Activated CD4-positive, alpha-beta T cell treated with anti-CD3 and anti-CD28 coated beads, Interleukin-10, Interleukin-2, amounts not matched to agents 100 ng/mL and 50 ng/mL, durations not matched to agents 16 hours and 8 hours (primary cell): ENCODE measurements around the gene NECAB3.
A peak's percentile ranks its signal among the peaks of the same experiment; 100 is the strongest.

Experiments used
- DNase-seq: peaks from one replicate; pipeline ENCODE4 v3.0.0-alpha.2; 2020

NECAB3 gene

DNA sequence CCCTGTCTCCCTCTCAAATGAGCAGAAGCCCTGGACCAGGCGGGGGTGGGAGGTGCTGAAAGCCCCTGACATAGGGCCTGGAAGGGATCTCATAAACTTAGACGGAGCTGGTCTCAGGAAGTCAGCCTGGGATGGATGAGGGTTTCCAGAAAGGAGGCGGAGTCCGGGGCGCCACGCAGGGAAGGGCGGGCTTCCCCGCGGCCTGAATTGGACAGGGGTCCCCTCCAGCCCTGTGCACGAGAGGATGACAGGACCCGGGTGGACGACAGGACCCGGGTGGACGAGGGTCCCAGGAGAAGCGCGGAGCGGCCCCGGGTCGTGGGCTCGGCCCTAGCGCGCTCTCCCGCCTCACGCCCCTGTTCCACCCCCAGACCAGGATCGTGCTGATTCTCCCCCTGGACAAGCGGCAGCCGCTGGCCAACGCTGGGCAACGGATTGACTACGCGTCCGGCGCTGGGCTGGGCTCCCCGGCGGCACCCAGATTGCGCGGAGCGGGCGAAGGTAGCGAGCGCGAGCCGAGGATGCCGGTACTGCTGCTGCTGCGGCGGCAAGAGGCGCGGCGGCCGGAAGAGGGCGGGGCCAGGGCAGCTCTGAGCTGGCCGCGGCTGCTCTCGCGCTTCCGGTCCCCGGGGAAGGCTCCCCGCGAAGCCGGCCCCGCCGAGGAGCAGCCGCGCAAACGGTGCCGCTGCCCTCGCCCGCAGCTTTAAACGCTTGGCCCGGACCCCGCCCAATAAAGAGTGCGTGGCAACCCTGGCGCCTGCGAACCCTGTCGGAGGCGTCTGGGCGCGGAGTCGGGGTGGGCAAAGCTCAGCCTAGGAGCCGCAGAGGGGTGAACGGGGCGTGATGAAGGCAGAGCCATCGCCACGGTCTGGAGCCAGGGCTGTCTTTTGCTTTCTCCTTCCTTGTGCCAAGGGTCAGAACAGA is 10.8 kb downstream of the NECAB3 start:
- peak; percentile 91 for DNase-seq

DNA sequence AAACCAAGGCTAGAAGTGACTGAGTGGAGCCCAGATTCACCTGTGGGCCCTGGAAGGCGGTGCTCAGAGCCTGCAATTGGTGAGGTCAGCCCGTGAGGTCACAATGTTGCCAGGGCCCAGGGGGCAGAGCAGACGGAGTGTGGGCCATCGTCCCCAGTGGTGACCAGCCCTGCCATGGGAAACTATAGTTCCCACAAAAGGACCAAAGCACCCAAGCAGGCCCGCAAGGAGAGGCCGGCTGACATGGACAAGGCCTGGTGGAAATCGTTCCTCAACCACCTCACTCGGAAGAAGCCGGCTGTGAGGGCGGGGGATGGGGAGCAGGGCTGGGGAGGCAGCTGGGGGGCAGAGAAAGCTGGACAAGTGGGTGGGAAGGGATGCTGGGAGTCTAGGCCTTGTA is 12.1 kb downstream of the NECAB3 start, which contains the start of gene C20orf144:
Gene C20orf144, plus strand, starts transcription at position 156 of the 400 bp plus-strand sequence. Its CDS starts 19 bp downstream, at position 175.
- no peak for DNase-seq

DNA sequence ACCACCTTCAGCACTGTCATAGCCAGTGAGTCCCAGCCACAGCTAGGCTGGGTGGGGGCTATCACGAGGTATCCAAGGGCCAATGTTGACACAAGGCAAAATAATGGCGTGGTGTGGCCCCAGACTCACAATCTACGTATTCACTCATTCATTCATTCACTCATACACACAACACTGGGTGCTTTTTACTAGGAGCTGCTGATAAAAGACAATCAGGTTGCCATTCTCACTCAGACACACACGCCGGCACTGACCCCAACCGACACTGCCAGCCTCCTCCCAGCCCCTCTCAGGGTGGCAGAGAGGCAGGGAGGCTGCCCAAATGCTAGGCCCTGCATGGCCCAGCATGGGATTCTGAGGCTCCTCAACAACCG is 13.6 kb downstream of the NECAB3 start:
- no peak for DNase-seq

GRCh38 chr20:33660035-33660684 is 14.1 kb downstream of the NECAB3 start:
- no peak for DNase-seq

- no peak for DNase-seq
Observed at GRCh38 chr20:33659341-33660034, 14.7 kb downstream of the NECAB3 start.

DNA sequence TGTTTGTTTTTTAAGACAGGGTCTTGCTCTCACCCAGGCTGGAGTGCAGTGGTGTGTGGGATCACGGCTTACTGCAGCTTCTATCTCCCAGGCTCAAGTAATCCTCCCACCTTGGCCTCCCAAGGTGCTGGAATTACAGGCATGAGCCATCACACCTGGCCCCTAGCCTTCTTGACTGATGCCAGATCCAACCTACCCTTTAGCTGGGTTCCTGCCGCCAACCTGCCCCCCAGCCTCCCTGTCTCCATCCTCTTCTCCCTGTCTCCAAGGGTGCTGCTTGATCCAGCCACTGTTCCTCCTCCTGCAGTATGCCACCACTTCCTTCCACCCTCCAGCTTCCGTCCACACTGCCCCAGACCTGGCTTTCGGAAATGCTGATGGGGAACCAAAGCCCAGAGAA is 15.3 kb downstream of the NECAB3 start:
- no peak for DNase-seq

DNA sequence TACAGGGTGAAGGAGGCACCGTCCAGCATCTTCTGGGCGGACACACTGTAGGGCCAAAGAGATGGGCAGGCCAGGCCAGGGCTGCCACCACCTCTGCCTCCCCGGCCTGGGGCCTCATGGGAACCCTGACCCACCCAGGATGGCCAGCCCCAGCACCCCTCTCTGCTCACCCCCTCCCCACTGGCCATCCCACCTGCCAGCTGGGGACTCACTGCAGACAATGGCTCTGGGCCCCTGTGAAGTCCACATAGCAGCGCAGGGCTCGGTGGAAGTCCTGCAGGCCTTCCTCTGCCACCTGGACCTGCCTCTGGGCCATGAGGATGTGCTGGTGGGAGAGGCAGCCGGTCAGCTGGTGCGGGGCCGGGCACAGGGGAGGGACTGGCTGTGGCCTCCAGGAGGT is 15.7 kb downstream of the NECAB3 start:
- DNase-seq = no peak

DNA sequence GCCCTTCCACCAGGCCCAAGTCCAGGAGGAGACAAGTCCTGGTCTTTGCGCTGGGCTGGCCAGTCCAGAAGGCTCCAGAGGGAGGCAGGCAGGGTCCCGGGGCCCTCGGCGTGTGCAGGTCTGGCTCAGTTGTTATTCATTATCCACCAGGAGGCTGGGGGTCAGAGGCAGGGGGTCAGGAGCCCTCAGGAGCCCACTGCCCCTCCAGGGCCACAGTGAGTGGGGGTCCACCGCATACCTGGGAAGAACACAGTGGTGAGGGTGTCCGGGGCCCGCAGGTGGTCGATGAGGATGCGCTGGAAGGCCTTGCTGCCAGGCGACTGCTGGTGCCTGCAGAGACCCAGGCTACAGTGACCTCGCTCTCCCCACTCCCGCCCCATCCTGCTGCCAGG is 16.5 kb downstream of the NECAB3 start:
- DNase-seq = no peak

GRCh38 chr20:33656783-33657703 is 17.2 kb downstream of the NECAB3 start:
- DNase-seq = no peak

DNA sequence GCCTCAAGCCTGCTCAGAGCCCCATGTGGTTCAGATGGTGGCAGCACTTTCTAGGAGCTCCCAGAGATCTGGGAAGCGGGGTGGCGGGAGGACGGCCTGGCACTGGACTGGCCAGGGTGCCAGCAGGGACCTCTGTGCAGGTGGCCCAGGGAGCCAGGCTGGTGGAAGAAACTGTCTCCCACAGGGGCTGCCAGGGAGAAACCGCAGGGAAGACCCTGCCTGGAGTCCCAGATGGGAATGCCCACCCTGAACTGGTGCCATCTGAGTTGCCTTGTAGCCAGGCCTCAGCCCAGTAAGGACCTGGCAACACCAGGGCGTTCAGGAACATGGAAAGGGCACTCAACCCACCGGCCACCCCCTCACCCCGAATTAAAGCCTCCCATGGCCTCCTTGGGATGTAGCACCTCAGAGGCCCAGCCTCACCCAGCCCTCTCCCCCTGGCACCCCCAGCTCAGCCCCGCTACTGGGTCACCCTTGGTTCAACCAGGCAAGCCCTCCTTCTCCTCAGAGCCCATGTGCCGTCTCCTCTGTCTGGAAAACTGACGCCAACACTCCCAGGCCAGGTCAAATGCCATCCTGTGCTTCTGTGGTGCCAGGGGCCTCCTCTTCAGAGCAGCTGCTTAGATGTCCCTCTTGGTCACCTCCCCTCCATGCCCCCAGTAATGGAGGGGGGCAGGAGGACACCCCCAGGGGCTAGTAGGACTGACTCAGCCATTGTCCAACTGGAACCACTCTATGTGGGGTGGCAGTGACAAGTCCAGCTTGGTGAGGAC is 18.0 kb downstream of the NECAB3 start:
- no peak for DNase-seq

- DNase-seq = no peak
Observed at GRCh38 chr20:33655164-33655563, 19.1 kb downstream of the NECAB3 start.

DNA sequence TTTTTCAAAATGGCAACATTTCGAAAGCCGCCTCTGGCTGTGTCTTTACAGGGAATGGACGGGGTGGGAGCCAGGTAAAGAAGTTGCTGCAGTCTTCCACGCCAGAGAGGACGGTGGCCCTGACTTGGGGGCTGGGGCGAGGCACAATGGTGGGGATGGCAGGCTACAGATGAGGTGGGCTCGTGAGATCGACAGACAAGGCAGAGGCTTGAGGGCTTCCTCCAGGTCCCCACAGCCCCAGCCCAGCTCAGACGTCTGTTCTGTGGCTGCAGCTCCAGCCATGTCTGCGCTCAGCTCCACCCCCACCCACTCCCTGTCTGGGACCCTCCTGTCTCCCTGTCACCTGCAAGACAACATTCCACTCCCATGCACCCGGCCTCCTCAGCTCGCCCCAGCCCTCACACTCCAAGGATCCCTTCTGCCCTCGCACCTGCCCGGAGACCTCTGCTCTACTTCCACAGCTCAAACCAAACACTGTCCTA is 19.5 kb downstream of the NECAB3 start:
- no peak for DNase-seq

- no peak for DNase-seq
Observed at GRCh38 chr20:33653900-33654596, 20.2 kb downstream of the NECAB3 start.

DNA sequence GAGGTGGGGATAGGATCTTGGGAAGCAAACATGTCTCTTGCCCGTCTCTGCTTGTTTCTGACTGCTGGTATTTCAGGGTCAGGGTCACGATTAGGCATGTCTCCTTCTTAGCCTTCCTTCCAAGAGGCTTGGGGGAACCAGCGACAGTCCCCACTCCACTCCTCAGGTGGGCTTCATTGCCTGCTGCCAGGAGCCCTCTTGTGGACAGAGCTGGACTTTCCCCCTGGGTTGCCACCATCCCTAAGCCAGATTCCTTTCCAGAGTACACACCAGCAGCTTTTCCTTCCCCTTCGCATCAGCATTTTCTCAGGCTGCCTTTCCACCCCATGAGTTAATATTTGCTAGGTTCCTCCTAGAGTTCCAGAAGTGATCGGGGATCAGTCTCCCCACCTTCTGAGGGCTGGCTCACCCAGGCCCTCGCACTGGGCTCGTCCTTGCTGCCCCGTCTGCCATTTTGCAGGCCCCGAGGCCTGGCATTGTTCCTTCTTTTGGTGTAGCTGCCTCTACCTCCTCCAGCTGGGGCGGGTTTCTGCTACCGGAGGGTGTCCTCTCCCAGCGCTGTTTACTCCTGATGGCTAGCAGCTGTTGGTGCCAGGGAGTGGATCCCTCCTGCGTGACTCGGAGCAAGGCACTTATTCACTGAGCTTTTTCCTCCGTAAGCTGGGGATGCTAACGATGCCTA is 20.9 kb downstream of the NECAB3 start:
- peak; percentile 56 for DNase-seq

- no peak for DNase-seq
Observed at GRCh38 chr20:33651562-33652048, 22.6 kb downstream of the NECAB3 start.

DNA sequence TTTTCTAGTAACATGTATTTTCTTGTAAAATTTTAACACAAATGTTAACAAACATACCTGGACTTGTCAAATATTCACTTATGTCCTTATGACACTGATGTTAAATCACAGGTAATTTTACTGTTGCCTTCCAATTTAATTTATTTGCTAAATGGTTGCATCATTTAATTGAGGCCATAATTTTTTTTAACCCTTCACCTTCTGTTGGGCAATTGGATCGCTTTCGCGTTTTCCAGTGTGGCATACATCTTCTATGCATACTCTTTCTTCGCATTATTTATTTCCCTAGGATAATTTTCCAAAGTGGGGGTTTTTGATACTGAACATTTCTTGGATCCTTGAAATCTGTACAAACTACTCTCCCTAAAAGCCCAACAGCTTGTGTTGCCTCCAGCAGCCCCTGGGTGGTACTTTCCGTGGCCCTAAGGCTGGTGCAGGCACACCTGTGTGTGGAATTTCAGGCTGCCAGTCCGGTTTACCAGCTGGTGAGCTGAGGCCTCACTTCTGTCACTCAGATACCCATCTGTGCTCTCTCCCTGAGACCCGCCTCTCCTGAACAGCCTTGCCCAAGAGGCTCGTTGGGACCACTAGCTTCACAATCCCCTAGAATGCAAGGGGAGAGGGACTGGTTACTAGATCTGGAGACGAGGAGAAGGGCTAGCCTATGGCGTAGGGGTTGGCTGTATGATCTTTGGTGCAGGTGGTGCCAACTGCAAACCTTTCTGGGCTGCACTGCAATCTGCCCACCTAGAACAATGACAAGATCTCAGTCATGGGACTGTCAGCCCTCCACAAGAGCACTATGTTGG is 23.3 kb downstream of the NECAB3 start:
- no peak for DNase-seq

DNA sequence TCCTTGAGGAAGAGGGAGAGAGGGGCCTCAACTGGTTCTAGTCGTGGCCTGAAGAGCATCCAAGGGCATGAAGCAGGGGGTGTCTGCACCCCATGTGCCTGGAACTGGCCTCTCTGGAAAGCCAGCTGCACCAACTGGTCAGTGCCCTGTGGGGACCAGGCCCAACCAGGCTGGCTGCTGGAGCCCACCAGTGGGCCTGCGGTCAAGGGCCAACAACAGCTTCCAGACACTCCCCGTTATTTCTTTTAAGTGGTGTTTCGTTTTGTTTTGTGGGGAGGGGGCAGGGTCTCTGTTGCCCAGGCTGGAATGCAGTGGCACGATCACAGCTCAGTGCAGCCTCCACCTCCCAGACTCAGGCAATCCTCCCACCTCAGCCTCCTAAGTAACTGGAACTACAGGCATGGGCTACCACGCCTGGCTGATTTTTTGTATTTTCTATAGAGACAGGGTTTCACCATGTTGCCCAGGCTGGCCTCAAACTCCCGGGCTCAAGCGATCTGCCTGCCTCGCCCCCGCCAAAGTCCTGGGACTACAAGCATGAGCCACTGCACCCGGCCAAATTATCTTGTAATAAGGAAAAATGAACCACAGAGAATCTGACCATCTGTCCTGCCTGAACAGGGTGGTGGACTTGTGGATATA is 24.0 kb downstream of the NECAB3 start:
- DNase-seq = no peak

DNA sequence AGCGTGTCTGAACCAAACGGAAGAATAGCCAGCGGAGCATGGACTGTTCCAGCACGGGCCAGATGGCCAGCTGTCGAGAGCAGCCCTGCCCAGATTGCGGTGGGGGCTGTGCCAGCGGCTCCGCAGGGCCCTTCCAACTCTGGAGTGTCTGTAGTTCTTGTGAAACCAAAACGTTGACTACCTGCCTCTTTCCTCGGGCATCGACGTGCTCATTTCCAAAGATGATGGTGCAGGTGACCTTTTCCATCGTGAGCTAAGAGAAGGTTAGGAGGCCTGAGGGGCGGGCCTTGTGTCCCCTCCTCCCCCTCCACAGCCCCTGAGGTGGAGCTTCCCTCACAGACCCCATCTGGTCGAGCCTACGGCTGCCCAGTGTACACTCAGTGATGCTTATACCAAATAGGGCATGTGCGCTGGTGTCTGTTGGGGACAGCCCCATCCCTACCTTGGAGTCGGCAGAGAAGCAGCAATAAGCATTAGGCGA is 25.0 kb downstream of the NECAB3 start:
- no peak for DNase-seq
